Karpas-422 (cell line): ENCODE data around the gene MYO3A. TPM values are rescaled to one million over a fixed set of nuclear protein-coding genes. Genes with fewer than 3 reads are reported as not detected.
A peak's percentile ranks its signal among the peaks of the same experiment; 100 is the strongest.

Source experiments
- DNase-seq: peaks from one replicate; pipeline ENCODE4 v3.0.0-alpha.2; 2015
- H2AFZ ChIP-seq: fragments of 200-600 bp; sonication (generic); 2 replicates; pipeline ENCODE4 v1.6.1; 2014; ENCODE audit warnings: antibody characterized with exemption, low read length, mixed read lengths
- H3K27ac ChIP-seq: fragments of 200-600 bp; sonication (generic); 2 replicates; pipeline ENCODE4 v1.5.1; 2014; ENCODE audit warnings: mild to moderate bottlenecking, low read length, moderate library complexity
- H3K27me3 ChIP-seq: fragments of 200-600 bp; sonication (generic); 2 replicates; pipeline ENCODE4 v1.6.1; 2014; ENCODE audit warnings: low read length, mixed read lengths
- H3K36me3 ChIP-seq: fragments of 200-600 bp; sonication (generic); 2 replicates; pipeline ENCODE4 v1.6.1; 2014; ENCODE audit warnings: low read length, mixed read lengths; ENCODE audit not compliant: insufficient read depth
- H3K4me1 ChIP-seq: fragments of 200-600 bp; sonication (generic); 2 replicates; pipeline ENCODE4 v1.6.1; 2014; ENCODE audit warnings: mild to moderate bottlenecking, low read length, mixed read lengths
- H3K4me2 ChIP-seq: fragments of 200-600 bp; sonication (generic); 2 replicates; pipeline ENCODE4 v1.6.1; 2014; ENCODE audit warnings: low read length, low read depth, mild to moderate bottlenecking; ENCODE audit not compliant: poor library complexity, severe bottlenecking
- H3K4me3 ChIP-seq: fragments of 200-600 bp; sonication (generic); 2 replicates; pipeline ENCODE4 v1.5.1; 2014; ENCODE audit warnings: mild to moderate bottlenecking, antibody characterized with exemption, low read length, mixed read lengths
- H3K79me2 ChIP-seq: fragments of 200-600 bp; sonication (generic); 2 replicates; pipeline ENCODE4 v1.6.1; 2014; ENCODE audit warnings: mild to moderate bottlenecking, low read length, mixed read lengths
- H3K9ac ChIP-seq: fragments of 200-600 bp; sonication (generic); 2 replicates; pipeline ENCODE4 v1.6.0; 2014; ENCODE audit warnings: low read length
- H3K9me2 ChIP-seq: fragments of 200-600 bp; sonication (generic), shearing (Covaris generic); replicated peaks from 2 replicates; pipeline ENCODE4 v1.6.0; 2014; ENCODE audit warnings: mild to moderate bottlenecking, low read length, moderate library complexity; ENCODE audit not compliant: insufficient read depth
- H3K9me3 ChIP-seq: fragments of 300-700, 200-600 bp; sonication (generic); 2 replicates; pipeline ENCODE4 v1.6.1; 2014; ENCODE audit warnings: low read length, mixed read lengths
- H4K20me1 ChIP-seq: fragments of 200-600 bp; sonication (generic); 2 replicates; pipeline ENCODE4 v1.6.1; 2014; ENCODE audit warnings: mild to moderate bottlenecking, antibody characterized with exemption, low read length, low read depth; ENCODE audit not compliant: insufficient read depth
- total RNA-seq: library from RNA; depleted of rRNA; stranded (reverse); fragments of >200 nt; shearing (Covaris generic); gene quantifications from 2 replicates; pipeline ENCODE4 v1.2.3, GENCODE V29; 2014; ENCODE audit warnings: low replicate concordance

Gene MYO3A
- total RNA-seq, 1 experiment from 2014 or later: not detected

DNA sequence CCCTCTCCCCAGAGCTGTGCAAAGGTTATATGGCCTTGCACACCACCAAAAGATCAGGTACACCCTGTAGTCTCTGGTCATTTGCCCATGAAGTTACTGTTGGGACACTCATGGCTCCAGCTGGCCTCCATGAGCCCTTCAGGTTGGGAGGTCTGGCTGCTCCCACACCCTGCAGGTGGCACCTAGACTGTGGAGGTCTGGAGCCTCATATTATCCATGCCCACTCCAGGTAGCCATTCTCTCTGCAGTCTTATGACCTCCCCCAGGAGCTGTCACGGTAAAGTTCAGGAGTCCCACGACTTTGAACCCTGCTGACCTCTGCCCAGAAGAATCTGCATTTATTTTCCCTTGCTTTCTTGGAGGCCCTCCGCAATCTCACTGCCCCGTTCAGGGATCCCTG, 243.3 kb downstream of the MYO3A start:
- no peak overlapping the region for H3K9ac ChIP-seq

DNA sequence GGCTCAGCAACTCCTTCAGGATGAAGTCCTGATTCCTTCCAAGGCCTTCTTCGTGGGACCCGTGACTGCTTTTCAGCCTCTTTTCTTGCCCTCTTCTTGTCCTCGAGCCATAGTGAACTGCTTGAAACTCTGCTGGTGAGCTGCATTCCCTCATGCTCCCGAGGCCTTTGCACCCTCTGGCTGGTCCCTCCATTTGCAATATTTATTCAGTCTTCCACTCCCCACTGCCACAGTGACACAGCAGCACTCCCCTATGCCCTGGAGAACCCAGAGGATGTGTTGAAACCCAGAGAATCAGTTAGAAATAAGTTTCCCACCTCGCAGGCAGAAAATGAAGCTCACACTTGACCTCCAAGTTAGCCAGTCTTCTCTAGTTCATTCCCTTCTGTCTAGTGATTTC, 260.2 kb downstream of the MYO3A start:
- Histone ChIP-seq H3K4me3 (no peak overlapping the region), H3K36me3 (no peaks in the 10 kb centered on the region), H3K9me2 (no peaks in the 10 kb centered on the region), H3K9me3 (no peaks in the 10 kb centered on the region), H3K27ac (no peak overlapping the region), H3K9ac (no peak overlapping the region), H2AFZ (no peak overlapping the region), H3K4me1 (no peaks in the 10 kb centered on the region), H3K4me2 (no peak overlapping the region), H3K79me2 (no peaks in the 10 kb centered on the region), H4K20me1 (no peaks in the 10 kb centered on the region), H3K27me3 (no peaks in the 10 kb centered on the region)
- DNase-seq: no peak

More for the DNA sequence above, 243.3 kb downstream of the MYO3A start:
- no peaks in the 10 kb centered on the region for H3K4me1 ChIP-seq
- DNase-seq: no peak
- H3K9me3 ChIP-seq: no peaks in the 10 kb centered on the region
- no peaks in the 10 kb centered on the region for H4K20me1 ChIP-seq
- H3K4me3 ChIP-seq: no peak overlapping the region
- no peaks in the 10 kb centered on the region for H3K36me3 ChIP-seq
- H3K27ac ChIP-seq: no peak overlapping the region
- H3K4me2 ChIP-seq: no peak overlapping the region
- no peaks in the 10 kb centered on the region for H3K9me2 ChIP-seq
- H2AFZ ChIP-seq: no peak overlapping the region
- no peaks in the 10 kb centered on the region for H3K79me2 ChIP-seq
- no peaks in the 10 kb centered on the region for H3K27me3 ChIP-seq

DNA sequence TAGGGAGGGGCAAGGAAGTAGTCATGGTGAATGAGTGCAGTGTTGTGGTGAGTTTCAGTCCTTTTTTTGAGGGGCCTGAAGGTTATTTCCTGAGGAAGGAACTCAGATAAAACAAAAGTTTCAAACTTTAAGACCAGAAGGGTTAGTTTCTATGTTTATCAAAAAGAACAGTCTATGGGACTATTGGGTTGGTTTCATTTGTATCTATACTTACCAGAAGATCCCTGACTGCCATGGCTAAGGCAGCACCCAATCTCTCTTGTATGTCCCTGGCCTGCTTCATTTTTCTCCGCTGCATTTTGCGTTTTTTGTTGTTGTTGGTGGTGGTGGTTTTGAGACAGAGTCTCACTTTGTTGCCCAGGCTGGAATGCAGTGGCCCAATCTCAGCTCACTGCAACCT, 263.2 kb downstream of the MYO3A start:
- Histone ChIP-seq H3K36me3 (no peaks in the 10 kb centered on the region), H2AFZ (no peak overlapping the region), H3K9ac (no peak overlapping the region), H4K20me1 (no peaks in the 10 kb centered on the region), H3K4me2 (no peak overlapping the region), H3K79me2 (no peaks in the 10 kb centered on the region), H3K27me3 (no peaks in the 10 kb centered on the region), H3K27ac (no peak overlapping the region), H3K4me1 (no peaks in the 10 kb centered on the region), H3K9me2 (no peaks in the 10 kb centered on the region), H3K9me3 (no peaks in the 10 kb centered on the region), H3K4me3 (no peak overlapping the region)
- DNase-seq: no peak

DNA sequence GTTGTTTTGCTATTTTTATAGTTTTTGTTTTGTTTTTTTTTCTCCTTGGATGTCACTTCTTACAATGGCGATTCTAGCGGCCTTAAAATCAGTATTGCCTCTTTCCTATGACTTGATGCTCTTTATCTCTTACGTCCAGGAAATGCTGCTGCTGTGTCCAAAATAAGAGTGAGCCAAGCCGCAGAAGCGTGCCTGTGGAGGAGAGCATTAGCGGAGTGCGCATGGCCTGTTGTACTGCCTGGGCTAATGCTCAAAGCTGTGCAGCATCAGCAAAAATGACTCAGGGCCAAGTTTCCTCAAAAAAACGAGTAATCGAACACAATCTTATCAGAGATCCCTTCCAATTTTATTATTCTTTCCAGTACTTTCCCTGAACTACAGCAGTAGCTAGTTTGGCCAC, 264.1 kb downstream of the MYO3A start:
- H3K9me3 ChIP-seq: no peaks in the 10 kb centered on the region
- H3K9me2 ChIP-seq: no peaks in the 10 kb centered on the region
- H3K4me2 ChIP-seq: no peak overlapping the region
- H3K27me3 ChIP-seq: no peaks in the 10 kb centered on the region
- H2AFZ ChIP-seq: no peak overlapping the region
- H3K9ac ChIP-seq: no peak overlapping the region
- H3K36me3 ChIP-seq: no peaks in the 10 kb centered on the region
- no peaks in the 10 kb centered on the region for H3K4me1 ChIP-seq
- H4K20me1 ChIP-seq: no peaks in the 10 kb centered on the region
- DNase-seq: no peak
- H3K79me2 ChIP-seq: no peaks in the 10 kb centered on the region
- no peak overlapping the region for H3K27ac ChIP-seq
- no peak overlapping the region for H3K4me3 ChIP-seq

DNA sequence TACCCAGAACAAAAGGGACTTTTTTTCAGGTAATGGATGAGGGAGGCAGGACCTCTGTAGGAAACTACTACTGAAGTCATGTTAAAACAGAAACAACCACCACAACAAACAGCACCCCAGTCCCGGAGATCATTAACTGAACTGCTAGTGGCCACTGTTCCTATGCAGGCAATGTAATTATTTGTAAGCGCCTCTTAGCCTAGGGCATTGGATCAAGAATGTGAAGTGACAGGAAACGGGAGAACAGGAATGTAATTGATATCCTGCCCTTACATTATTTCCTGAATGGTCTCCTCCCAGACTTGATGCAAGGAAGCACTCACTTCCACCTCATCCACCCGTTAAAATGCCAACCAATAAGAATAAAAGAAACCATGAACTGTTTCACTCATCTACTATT, 265.8 kb downstream of the MYO3A start:
- H3K9ac ChIP-seq: no peak overlapping the region
- H2AFZ ChIP-seq: no peak overlapping the region
- H4K20me1 ChIP-seq: no peaks in the 10 kb centered on the region

DNA sequence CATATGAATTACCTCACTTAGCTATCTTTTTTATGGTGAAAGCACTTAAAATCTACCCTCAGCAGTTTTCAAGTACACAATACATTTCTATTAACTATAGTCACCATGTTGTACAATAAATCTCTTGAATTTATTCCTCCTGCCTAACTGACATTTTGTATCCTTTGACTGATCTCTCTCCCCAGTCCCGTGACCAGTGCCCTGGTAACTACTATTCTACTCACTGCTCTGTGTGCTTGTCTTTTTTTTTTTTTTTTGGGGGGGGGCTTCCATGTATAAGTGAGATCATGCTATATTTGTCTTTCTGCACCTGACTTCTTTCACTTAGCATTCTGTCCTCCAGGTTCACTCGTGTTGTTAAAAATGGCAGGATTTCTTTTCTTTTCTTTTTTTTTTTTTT, 271.2 kb downstream of the MYO3A start:
- DNase-seq: peak; percentile 11
- H3K4me3 ChIP-seq: no peak overlapping the region
- H4K20me1 ChIP-seq: no peaks in the 10 kb centered on the region

More for the DNA sequence above, 265.8 kb downstream of the MYO3A start:
- H3K9me2 ChIP-seq: no peaks in the 10 kb centered on the region
- H3K27ac ChIP-seq: no peak overlapping the region
- H3K9me3 ChIP-seq: no peaks in the 10 kb centered on the region
- DNase-seq: no peak
- H3K79me2 ChIP-seq: no peaks in the 10 kb centered on the region
- H3K4me3 ChIP-seq: no peak overlapping the region
- no peaks in the 10 kb centered on the region for H3K36me3 ChIP-seq
- H3K4me2 ChIP-seq: no peak overlapping the region
- no peaks in the 10 kb centered on the region for H3K27me3 ChIP-seq
- H3K4me1 ChIP-seq: no peaks in the 10 kb centered on the region

DNA sequence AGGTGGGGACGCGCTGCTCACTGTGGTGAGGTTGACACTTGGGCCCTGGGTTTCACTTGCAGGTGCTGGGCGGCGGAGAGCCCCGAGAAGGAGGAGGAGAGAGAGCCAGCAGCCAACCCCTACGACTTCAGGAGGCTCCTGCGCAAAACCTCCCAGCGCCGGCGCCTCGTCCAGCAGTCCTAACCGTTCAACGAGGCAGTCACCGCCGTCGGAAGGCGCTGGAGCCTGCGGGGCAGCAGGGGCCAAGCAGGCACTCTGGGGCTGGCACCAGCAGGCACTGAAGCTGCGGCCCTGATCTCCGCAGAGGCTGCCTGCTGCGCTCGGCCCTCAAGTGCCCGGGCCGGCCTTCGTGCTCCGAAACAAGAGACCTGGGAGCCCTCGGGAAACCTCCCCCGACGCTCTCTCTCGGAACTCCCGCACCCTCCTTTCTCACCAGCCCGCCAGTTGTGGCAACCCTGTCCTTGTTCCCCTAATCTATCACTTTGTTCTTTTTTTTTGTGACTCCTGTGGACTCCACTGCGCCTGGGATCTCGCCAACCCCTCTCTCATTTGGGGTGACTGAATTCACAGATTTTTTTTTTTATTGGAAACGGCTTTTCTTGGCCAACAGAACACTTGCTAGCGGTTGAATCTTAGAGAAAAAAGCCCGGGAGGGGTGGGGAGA, 277.9 kb downstream of the MYO3A start:
- no peak for DNase-seq
- Histone ChIP-seq H2AFZ (no peak overlapping the region), H3K36me3 (no peaks in the 10 kb centered on the region), H3K27me3 (no peaks in the 10 kb centered on the region), H3K9me3 (no peaks in the 10 kb centered on the region), H3K9me2 (no peaks in the 10 kb centered on the region), H3K4me1 (no peaks in the 10 kb centered on the region), H3K4me2 (no peak overlapping the region), H3K4me3 (no peak overlapping the region), H3K9ac (no peak overlapping the region), H4K20me1 (no peaks in the 10 kb centered on the region), H3K79me2 (no peaks in the 10 kb centered on the region), H3K27ac (no peak overlapping the region)

More for the DNA sequence above, 271.2 kb downstream of the MYO3A start:
- Histone ChIP-seq H2AFZ (no peak overlapping the region), H3K9me3 (no peaks in the 10 kb centered on the region), H3K79me2 (no peaks in the 10 kb centered on the region), H3K9me2 (no peaks in the 10 kb centered on the region), H3K9ac (no peak overlapping the region), H3K27ac (no peak overlapping the region), H3K27me3 (no peaks in the 10 kb centered on the region), H3K4me1 (no peaks in the 10 kb centered on the region), H3K4me2 (no peak overlapping the region), H3K36me3 (no peaks in the 10 kb centered on the region)

GRCh38 chr10:26212511-26212910, 278.5 kb downstream of the MYO3A start:
- Histone ChIP-seq H3K4me2 (no peak overlapping the region), H3K4me1 (no peaks in the 10 kb centered on the region), H2AFZ (no peak overlapping the region)

More at GRCh38 chr10:26212511-26212910, 278.5 kb downstream of the MYO3A start:
- no peak for DNase-seq
- Histone ChIP-seq H3K9me2 (no peaks in the 10 kb centered on the region), H3K9me3 (no peaks in the 10 kb centered on the region), H3K9ac (no peak overlapping the region), H3K4me3 (no peak overlapping the region), H4K20me1 (no peaks in the 10 kb centered on the region), H3K36me3 (no peaks in the 10 kb centered on the region), H3K79me2 (no peaks in the 10 kb centered on the region), H3K27me3 (no peaks in the 10 kb centered on the region), H3K27ac (no peak overlapping the region)
